ENCODE measurements around the gene RMI1. TPM values are rescaled to one million over a fixed set of nuclear protein-coding genes. Genes with fewer than 3 reads are reported as not detected.

Gene RMI1
- total and polyA plus RNA-seq, 2 experiments from 2014 or later: 4.2 to 5.8 TPM

DNA sequence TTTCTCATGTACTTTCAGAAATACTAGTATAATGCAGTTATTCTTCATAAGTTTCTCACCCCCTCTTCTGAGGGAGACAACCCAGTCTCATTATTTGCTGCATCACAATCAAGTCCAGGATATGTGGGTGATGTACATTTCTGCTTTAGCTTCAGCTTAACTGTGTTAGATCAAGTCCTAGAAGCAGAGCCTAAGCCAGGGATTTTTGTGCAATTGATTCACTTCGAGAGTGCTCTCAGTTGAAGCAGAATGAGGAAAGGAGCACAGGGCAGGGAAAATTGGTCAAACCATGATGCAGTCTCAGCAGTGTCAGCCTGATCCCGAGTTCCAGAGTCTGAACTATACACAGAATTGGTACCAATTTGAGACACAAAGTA is 15.6 kb upstream of the RMI1 start:
- no peak overlapping the region for H3K4me3 ChIP-seq
- peak overlapping the region; percentile 44 for H3K27ac ChIP-seq
- H3K4me2 ChIP-seq: no peak overlapping the region
- no peak for DNase-seq (ENCODE audit: low spot score)
- no peak for TF ChIP-seq CTCF (IDR thresholded peaks at IDR 0.05; ENCODE audit: poor library complexity)
- H3K36me3 ChIP-seq (replicated peaks; ENCODE audit: insufficient read depth, low read depth): peaks cover 7% of the 10 kb centered on the region
- H2AFZ ChIP-seq: no peak overlapping the region
- H4K20me1 ChIP-seq (ENCODE audit: insufficient read depth, poor library complexity, severe bottlenecking): peaks cover 27% of the 10 kb centered on the region
- H3K9me2 ChIP-seq (replicated peaks; ENCODE audit: insufficient read depth): no peaks in the 10 kb centered on the region
- H3K79me2 ChIP-seq: peaks cover 11% of the 10 kb centered on the region
- 56% methylated on average over 2 of the region's 2 CpGs for WGBS (ENCODE audit: low lambda C conversion rate, missing lambda C conversion rate)
- no peaks in the 10 kb centered on the region for H3K27me3 ChIP-seq
- H3K9me3 ChIP-seq (ENCODE audit: low read depth): no peaks in the 10 kb centered on the region
- H3K4me1 ChIP-seq (ENCODE audit: insufficient read depth): no peaks in the 10 kb centered on the region

DNA sequence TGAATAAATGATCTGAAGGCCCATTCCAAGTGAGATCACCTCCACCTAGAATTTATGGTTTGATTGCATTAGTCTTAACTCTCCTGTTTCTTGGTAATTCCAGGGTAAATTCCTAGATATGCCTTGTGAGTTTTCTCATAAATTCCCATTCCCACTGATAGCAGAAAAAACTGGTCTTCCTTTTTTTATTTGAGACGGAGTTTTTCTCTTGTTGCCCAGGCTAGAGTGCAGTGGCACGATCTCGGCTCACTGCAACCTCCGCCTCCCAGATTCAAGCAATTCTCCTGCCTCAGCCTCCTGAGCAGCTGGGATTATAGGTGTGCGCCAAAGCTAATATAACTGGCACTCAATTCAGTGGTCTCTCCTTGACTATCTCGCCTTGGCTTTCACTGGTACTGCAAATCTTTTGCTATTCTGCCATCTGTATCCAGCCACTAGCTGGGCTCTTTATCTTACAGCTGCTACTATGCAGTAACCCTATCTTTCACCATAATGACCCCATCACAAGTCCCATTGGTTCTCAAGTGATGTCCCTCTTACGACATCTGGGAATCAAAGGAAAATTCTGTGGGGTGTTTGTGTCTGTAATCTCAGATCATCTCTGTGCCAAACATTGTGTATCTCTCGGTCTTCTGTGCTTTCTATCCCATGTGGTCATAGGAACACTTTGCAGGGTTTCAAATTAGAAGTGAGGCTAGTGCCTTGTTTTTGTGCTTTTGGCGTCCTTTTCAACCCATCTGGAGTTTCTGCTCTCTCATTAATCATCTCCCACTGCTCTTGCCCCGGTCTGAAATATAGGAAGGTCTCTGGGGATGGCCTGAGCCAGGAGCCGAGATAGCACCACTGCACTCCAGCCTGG is 15.0 kb upstream of the RMI1 start:
- WGBS (ENCODE audit: low lambda C conversion rate, missing lambda C conversion rate): 67% methylated on average over 11 of the region's 11 CpGs
- H3K9me3 ChIP-seq (ENCODE audit: low read depth): no peaks in the 10 kb centered on the region
- no peaks in the 10 kb centered on the region for H3K9me2 ChIP-seq (replicated peaks; ENCODE audit: insufficient read depth)
- H3K27ac ChIP-seq: peak overlapping the region; percentile 44
- H3K27me3 ChIP-seq: no peaks in the 10 kb centered on the region
- no peaks in the 10 kb centered on the region for H3K4me1 ChIP-seq (ENCODE audit: insufficient read depth)
- H3K4me3 ChIP-seq: no peak overlapping the region
- peaks cover 16% of the 10 kb centered on the region for H3K79me2 ChIP-seq
- no peak overlapping the region for H3K4me2 ChIP-seq
- TF ChIP-seq EZH2phosphoT487 (IDR thresholded peaks at IDR 0.05; ENCODE audit: low read depth, severe bottlenecking, unreplicated experiment): no peak
- no peak for TF ChIP-seq CTCF (IDR thresholded peaks at IDR 0.05; ENCODE audit: poor library complexity)
- H3K36me3 ChIP-seq (replicated peaks; ENCODE audit: insufficient read depth, low read depth): peaks cover 7% of the 10 kb centered on the region
- H2AFZ ChIP-seq: no peak overlapping the region
- no peak for DNase-seq (ENCODE audit: low spot score)
- peaks cover 34% of the 10 kb centered on the region for H4K20me1 ChIP-seq (ENCODE audit: insufficient read depth, poor library complexity, severe bottlenecking)

- no peaks in the 10 kb centered on the region for H3K27me3 ChIP-seq
- no peaks in the 10 kb centered on the region for H3K4me1 ChIP-seq (ENCODE audit: insufficient read depth)
- H3K9me2 ChIP-seq (replicated peaks; ENCODE audit: insufficient read depth): no peaks in the 10 kb centered on the region
- H4K20me1 ChIP-seq (ENCODE audit: insufficient read depth, poor library complexity, severe bottlenecking): peaks cover 40% of the 10 kb centered on the region
- no peak overlapping the region for H3K4me3 ChIP-seq
- no peak overlapping the region for H3K4me2 ChIP-seq
- H3K27ac ChIP-seq: no peak overlapping the region
- peaks cover 18% of the 10 kb centered on the region for H3K79me2 ChIP-seq
- H3K9me3 ChIP-seq (ENCODE audit: low read depth): no peaks in the 10 kb centered on the region
- DNase-seq (ENCODE audit: low spot score): no peak
- no peak for TF ChIP-seq CTCF (IDR thresholded peaks at IDR 0.05; ENCODE audit: poor library complexity)
- TF ChIP-seq EZH2 (IDR thresholded peaks at IDR 0.05; ENCODE audit: borderline replicate concordance): no peak
- no peak for TF ChIP-seq EZH2phosphoT487 (IDR thresholded peaks at IDR 0.05; ENCODE audit: low read depth, severe bottlenecking, unreplicated experiment)
- no peak overlapping the region for H2AFZ ChIP-seq
- 95% methylated on average over 8 of the region's 8 CpGs for WGBS (ENCODE audit: low lambda C conversion rate, missing lambda C conversion rate)
- peaks cover 7% of the 10 kb centered on the region for H3K36me3 ChIP-seq (replicated peaks; ENCODE audit: insufficient read depth, low read depth)
These were observed 14.4 kb upstream of the RMI1 start for GRCh38 chr9:83966209-83966582.
